OCI-LY1 (cell line): ENCODE measurements around the gene KRT77.

Experiments used
- EZH2 ChIP-seq: fragments of 200-600 bp; sonication (generic), shearing (Covaris generic); IDR thresholded peaks from 2 replicates; pipeline ENCODE4 v1.8.0; 2017; ENCODE audit warnings: borderline replicate concordance, mixed run types, mild to moderate bottlenecking, antibody characterized with exemption, low read length, moderate library complexity, mixed read lengths
- TF ChIP-seq, protein P1 (sequence below): fragments of 200-600 bp; sonication (generic), shearing (Covaris generic); IDR thresholded peaks from 2 replicates; pipeline ENCODE4 v1.5.1; 2017; ENCODE audit warnings: mild to moderate bottlenecking, antibody characterized with exemption, low read length, moderate library complexity, mixed read lengths

DNA sequence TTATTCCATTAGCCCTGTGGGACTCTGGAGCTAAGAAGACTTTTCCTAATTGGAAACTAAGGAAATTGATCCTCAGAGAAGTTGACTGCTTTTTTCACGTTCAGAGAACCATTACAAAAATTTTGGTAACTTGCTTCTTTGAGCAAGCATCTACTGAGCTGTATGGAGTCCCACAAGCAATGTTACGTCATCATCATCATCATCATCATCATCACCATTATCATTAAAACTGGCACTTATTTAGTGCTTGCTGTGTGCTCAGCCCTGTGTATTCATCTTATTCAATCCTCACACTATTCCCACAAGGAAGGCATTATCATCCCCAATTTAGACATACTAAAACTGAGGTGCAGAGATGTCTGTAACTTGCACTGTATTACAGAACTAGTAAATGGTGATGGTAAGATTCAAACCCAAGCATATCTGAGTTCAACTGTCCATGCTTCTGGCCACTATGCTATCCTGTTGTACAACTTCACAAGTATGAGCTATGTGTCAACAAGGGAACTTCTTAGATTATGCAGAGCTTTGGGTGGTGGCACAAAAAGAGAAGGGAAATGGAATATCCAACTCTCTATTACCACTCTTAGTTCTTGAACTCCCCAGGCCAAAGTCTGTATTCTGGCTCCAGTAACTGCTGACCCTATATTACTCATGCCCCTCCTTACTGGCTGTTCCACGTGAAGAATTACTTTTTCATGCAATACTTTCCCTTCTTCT, 29.5 kb downstream of the KRT77 start:
- TF ChIP-seq, protein P1, sequence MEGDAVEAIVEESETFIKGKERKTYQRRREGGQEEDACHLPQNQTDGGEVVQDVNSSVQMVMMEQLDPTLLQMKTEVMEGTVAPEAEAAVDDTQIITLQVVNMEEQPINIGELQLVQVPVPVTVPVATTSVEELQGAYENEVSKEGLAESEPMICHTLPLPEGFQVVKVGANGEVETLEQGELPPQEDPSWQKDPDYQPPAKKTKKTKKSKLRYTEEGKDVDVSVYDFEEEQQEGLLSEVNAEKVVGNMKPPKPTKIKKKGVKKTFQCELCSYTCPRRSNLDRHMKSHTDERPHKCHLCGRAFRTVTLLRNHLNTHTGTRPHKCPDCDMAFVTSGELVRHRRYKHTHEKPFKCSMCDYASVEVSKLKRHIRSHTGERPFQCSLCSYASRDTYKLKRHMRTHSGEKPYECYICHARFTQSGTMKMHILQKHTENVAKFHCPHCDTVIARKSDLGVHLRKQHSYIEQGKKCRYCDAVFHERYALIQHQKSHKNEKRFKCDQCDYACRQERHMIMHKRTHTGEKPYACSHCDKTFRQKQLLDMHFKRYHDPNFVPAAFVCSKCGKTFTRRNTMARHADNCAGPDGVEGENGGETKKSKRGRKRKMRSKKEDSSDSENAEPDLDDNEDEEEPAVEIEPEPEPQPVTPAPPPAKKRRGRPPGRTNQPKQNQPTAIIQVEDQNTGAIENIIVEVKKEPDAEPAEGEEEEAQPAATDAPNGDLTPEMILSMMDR: no peak
- no peak for TF ChIP-seq EZH2
